Upper lobe of left lung (tissue), 6 donors: ENCODE results near the gene TAF4. TPM values are rescaled to one million over a fixed set of nuclear protein-coding genes. Genes with fewer than 3 reads are reported as not detected.

ENCODE experiments used
- ATAC-seq, 2 donors: fragments of 200-7000 bp; cut with Tn5 transposase; one replicate each; pipeline ENCODE4 v1.9.1; 2022; ENCODE audit warnings: mild to moderate bottlenecking in 2 of 2, moderate library complexity in 2 of 2; ENCODE audit not compliant: low FRiP score in 2 of 2
- DNase-seq, 2 donors: peaks; one replicate each; pipeline ENCODE4 v3.0.0-alpha.2; 2019 to 2020
- H3K27ac ChIP-seq, 4 donors: fragments of 200-600 bp; sonication (generic); one replicate each; pipeline ENCODE4 v1.5.1; 2016 to 2019
- H3K27me3 ChIP-seq, 4 donors: fragments of 200-600 bp; sonication (generic); one replicate each; pipeline ENCODE4 v1.5.1; 2017 to 2019
- H3K36me3 ChIP-seq, 4 donors: fragments of 200-600 bp; sonication (generic); one replicate each; pipeline ENCODE4 v1.5.1; 2016 to 2019
- H3K4me1 ChIP-seq, 4 donors: fragments of 200-600 bp; sonication (generic); one replicate each; pipeline ENCODE4 v1.5.1; 2018 to 2019
- H3K4me3 ChIP-seq, 4 donors: fragments of 200-600 bp; sonication (generic); one replicate each; pipeline ENCODE4 v1.5.1; 2017 to 2019; ENCODE audit warnings: mild to moderate bottlenecking in 2 of 4, moderate library complexity in 1 of 4
- H3K9me3 ChIP-seq, 4 donors: fragments of 200-600 bp; sonication (generic); one replicate each; pipeline ENCODE4 v1.5.1; 2018 to 2019
- EP300 ChIP-seq, 4 donors: sonication (generic); formaldehyde crosslinking; IDR thresholded peaks; one replicate each; pipeline ENCODE4 v1.5.1; 2017; ENCODE audit warnings: antibody characterized with exemption in 4 of 4, control low read depth in 2 of 4
- POLR2A ChIP-seq, 4 donors: fragments of 450-650 bp; IDR thresholded peaks; one replicate each; pipeline ENCODE4 v1.5.1; 2016 to 2017; ENCODE audit warnings: antibody characterized with exemption in 4 of 4, mild to moderate bottlenecking in 2 of 4
- POLR2AphosphoS5 ChIP-seq, 2 donors: sonication (generic); formaldehyde crosslinking; IDR thresholded peaks; one replicate each; pipeline ENCODE4 v1.5.1; 2017; ENCODE audit warnings: antibody characterized with exemption in 2 of 2
- WGBS, 2 donors: methylation state at CpG; one replicate each; pipeline ENCODE4 v1.1.5; 2017 to 2018; 5-methylcytosine and 5-hydroxymethylcytosine counted together
- total RNA-seq, 6 donors: library from RNA; depleted of rRNA in 4 of 6; stranded (reverse); fragments of >200 nt in 4 of 6; gene quantifications; one replicate each; pipeline versions ENCODE4 v1.1.0 to v1.2.1, GENCODE V29; 2016 to 2021
- TF ChIP-seq, protein P1 (sequence below), 6 experiments: fragments of 450-650 bp in 4 of 6; fragments of 200-600 bp in 2 of 6; sonication (generic) in 2 of 6; IDR thresholded peaks; one replicate each; pipeline ENCODE4 v1.5.1; 2016 to 2019; ENCODE audit warnings: antibody characterized with exemption in 6 of 6
- donor health status: DM: no; HTN: no; CAD: no; lungs with moderate emphysema.
- donor health status: DM: no; HTN: yes; CAD: no; lungs with severe emphysema.

TAF4 gene
- total RNA-seq, 6 donors from 2014 or later = 13.0 to 44.0 (median 20.7) TPM

- no peaks in the 10 kb centered on the region for H3K36me3 ChIP-seq
- H3K4me1 ChIP-seq = no peaks in the 10 kb centered on the region
- peaks cover 0 to 13% (median 0%) of the 10 kb centered on the region in 4 donors for H3K27me3 ChIP-seq
- DNase-seq = peak in 1 of 2 donors; percentile 16
- WGBS, 2 donors = 81 to 83% methylated on average over 12 to 20 of the region's 20 CpGs
- H3K27ac ChIP-seq = no peak overlapping the region
- TF ChIP-seq, protein P1, sequence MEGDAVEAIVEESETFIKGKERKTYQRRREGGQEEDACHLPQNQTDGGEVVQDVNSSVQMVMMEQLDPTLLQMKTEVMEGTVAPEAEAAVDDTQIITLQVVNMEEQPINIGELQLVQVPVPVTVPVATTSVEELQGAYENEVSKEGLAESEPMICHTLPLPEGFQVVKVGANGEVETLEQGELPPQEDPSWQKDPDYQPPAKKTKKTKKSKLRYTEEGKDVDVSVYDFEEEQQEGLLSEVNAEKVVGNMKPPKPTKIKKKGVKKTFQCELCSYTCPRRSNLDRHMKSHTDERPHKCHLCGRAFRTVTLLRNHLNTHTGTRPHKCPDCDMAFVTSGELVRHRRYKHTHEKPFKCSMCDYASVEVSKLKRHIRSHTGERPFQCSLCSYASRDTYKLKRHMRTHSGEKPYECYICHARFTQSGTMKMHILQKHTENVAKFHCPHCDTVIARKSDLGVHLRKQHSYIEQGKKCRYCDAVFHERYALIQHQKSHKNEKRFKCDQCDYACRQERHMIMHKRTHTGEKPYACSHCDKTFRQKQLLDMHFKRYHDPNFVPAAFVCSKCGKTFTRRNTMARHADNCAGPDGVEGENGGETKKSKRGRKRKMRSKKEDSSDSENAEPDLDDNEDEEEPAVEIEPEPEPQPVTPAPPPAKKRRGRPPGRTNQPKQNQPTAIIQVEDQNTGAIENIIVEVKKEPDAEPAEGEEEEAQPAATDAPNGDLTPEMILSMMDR (IDR thresholded peaks at IDR 0.05) = no peak
- no peak for TF ChIP-seq EP300 (IDR thresholded peaks at IDR 0.05)
- TF ChIP-seq POLR2AphosphoS5 (IDR thresholded peaks at IDR 0.05) = no peak
- TF ChIP-seq POLR2A (IDR thresholded peaks at IDR 0.05) = no peak
- no peak for ATAC-seq
- H3K9me3 ChIP-seq = no peaks in the 10 kb centered on the region
- H3K4me3 ChIP-seq = no peak overlapping the region
Observed at GRCh38 chr20:61953037-61954021, 112.4 kb downstream of the TAF4 start.

GRCh38 chr20:61951695-61952533, 113.8 kb downstream of the TAF4 start:
- 29 to 41% methylated on average over 4 to 15 of the region's 22 CpGs for WGBS, 2 donors
- peak; percentile 19 to 50 for DNase-seq
- H3K4me3 ChIP-seq = no peak overlapping the region
- H3K36me3 ChIP-seq = no peaks in the 10 kb centered on the region
- peak in 1 of 2 donors; percentile 56 for ATAC-seq
- peaks cover 0 to 13% (median 0%) of the 10 kb centered on the region in 4 donors for H3K27me3 ChIP-seq
- no peaks in the 10 kb centered on the region for H3K9me3 ChIP-seq
- H3K4me1 ChIP-seq = no peaks in the 10 kb centered on the region
- H3K27ac ChIP-seq = no peak overlapping the region
- no peak for TF ChIP-seq POLR2AphosphoS5 (IDR thresholded peaks at IDR 0.05)
- TF ChIP-seq EP300 (IDR thresholded peaks at IDR 0.05) = no peak
- no peak for TF ChIP-seq POLR2A (IDR thresholded peaks at IDR 0.05)
- TF ChIP-seq, protein P1 (IDR thresholded peaks at IDR 0.05) = no peak

GRCh38 chr20:61950641-61951071, 115.0 kb downstream of the TAF4 start:
- no peak for ATAC-seq
- H3K27me3 ChIP-seq = peaks cover 0 to 13% (median 0%) of the 10 kb centered on the region in 4 donors
- 23 to 33% methylated on average over 4 to 7 of the region's 7 CpGs for WGBS, 2 donors

GRCh38 chr20:61949714-61950640, 115.7 kb downstream of the TAF4 start:
- 71 to 78% methylated on average over 6 to 11 of the region's 21 CpGs for WGBS, 2 donors
- ATAC-seq (peak; percentile 31 to 49), DNase-seq (peak in 1 of 2 donors; percentile 46)
- no peak overlapping the region for H3K27ac ChIP-seq
- no peaks in the 10 kb centered on the region for H3K36me3 ChIP-seq
- H3K4me3 ChIP-seq = no peak overlapping the region
- no peak for TF ChIP-seq POLR2A (IDR thresholded peaks at IDR 0.05)
- TF ChIP-seq, protein P1 (IDR thresholded peaks at IDR 0.05) = no peak
- no peaks in the 10 kb centered on the region for H3K4me1 ChIP-seq
- H3K27me3 ChIP-seq = peaks cover 0 to 13% (median 0%) of the 10 kb centered on the region in 4 donors
- no peaks in the 10 kb centered on the region for H3K9me3 ChIP-seq

More at GRCh38 chr20:61950641-61951071, 115.0 kb downstream of the TAF4 start:
- H3K27ac ChIP-seq = no peak overlapping the region
- TF ChIP-seq EP300 (IDR thresholded peaks at IDR 0.05) = no peak
- H3K9me3 ChIP-seq = no peaks in the 10 kb centered on the region
- DNase-seq = no peak
- H3K4me1 ChIP-seq = no peaks in the 10 kb centered on the region
- no peak overlapping the region for H3K4me3 ChIP-seq
- H3K36me3 ChIP-seq = no peaks in the 10 kb centered on the region
